Activated CD4-positive, alpha-beta T cell treated with anti-CD3 and anti-CD28 coated beads for 1 hour (primary cell): Measurements from ENCODE around the gene PPP4R3B.
A peak's percentile ranks its signal among the peaks of the same experiment; 100 is the strongest.
"Not testable (repeated sequence)": the region's sequence is repeated elsewhere in the genome, so short reads cannot be mapped to it uniquely, and the experiment has no call there.

ENCODE experiments used
- DNase-seq: peaks from one replicate; pipeline ENCODE4 v3.0.0-alpha.2; 2020

The PPP4R3B gene

GRCh38 chr2:55617175-55618024, at the start of gene PPP4R3B:
Gene PPP4R3B (minus strand): TSS chr2:55617622. CDS start chr2:55617285, 337 bp downstream.
- peak; percentile 98 for DNase-seq

- no peak for DNase-seq
These were observed 35.8 kb upstream of the PPP4R3B start for GRCh38 chr2:55653255-55653654.

GRCh38 chr2:55649211-55649610, 31.8 kb upstream of the PPP4R3B start:
- no peak for DNase-seq

GRCh38 chr2:55636831-55637230, 19.4 kb upstream of the PPP4R3B start:
- no peak for DNase-seq

GRCh38 chr2:55628931-55629330, 11.5 kb upstream of the PPP4R3B start:
- DNase-seq: no peak

GRCh38 chr2:55627915-55628314, 10.5 kb upstream of the PPP4R3B start:
- no peak for DNase-seq

GRCh38 chr2:55621802-55622201, 4.4 kb upstream of the PPP4R3B start:
- DNase-seq: no peak

- no peak for DNase-seq
These were observed 2.8 kb upstream of the PPP4R3B start for GRCh38 chr2:55620123-55620779.

GRCh38 chr2:55618275-55619055, 1.0 kb upstream of the PPP4R3B start:
- DNase-seq: peak; percentile 25

- no peak for DNase-seq
These were observed 528 bp upstream of the PPP4R3B start for GRCh38 chr2:55618025-55618274.

GRCh38 chr2:55616551-55617174, 759 bp downstream of the PPP4R3B start:
- no peak for DNase-seq

- no peak for DNase-seq
These were observed 5.4 kb downstream of the PPP4R3B start for GRCh38 chr2:55611997-55612396.

GRCh38 chr2:55610954-55611743, 6.3 kb downstream of the PPP4R3B start:
- no peak for DNase-seq

- no peak for DNase-seq
These were observed 7.4 kb downstream of the PPP4R3B start for GRCh38 chr2:55609938-55610578.

GRCh38 chr2:55609193-55609794, 8.1 kb downstream of the PPP4R3B start:
- no peak for DNase-seq

GRCh38 chr2:55607717-55608116, 9.7 kb downstream of the PPP4R3B start:
- DNase-seq: no peak

- no peak for DNase-seq
These were observed 13.3 kb downstream of the PPP4R3B start for GRCh38 chr2:55604027-55604565.

- no peak for DNase-seq
These were observed 15.6 kb downstream of the PPP4R3B start for GRCh38 chr2:55601849-55602248.

GRCh38 chr2:55598056-55598795, 19.2 kb downstream of the PPP4R3B start:
- DNase-seq: no peak

- not testable (repeated sequence) for DNase-seq
These were observed 20.6 kb downstream of the PPP4R3B start for GRCh38 chr2:55596795-55597194.
